Occipital lobe (tissue), 2 donors: ENCODE measurements around the gene NR1D2. TPM values are rescaled to one million over a fixed set of nuclear protein-coding genes. Genes with fewer than 3 reads are reported as not detected.
"Not testable (repeated sequence)": the region's sequence is repeated elsewhere in the genome, so short reads cannot be mapped to it uniquely, and the experiment has no call there.

ENCODE experiments used
- DNase-seq: peaks from one replicate; lab custom pipeline; 2025; lab: John Stamatoyannopoulos, UW
- total RNA-seq: library from RNA; depleted of rRNA; stranded (reverse); fragments of >200 nt; gene quantifications from one replicate; pipeline ENCODE4 v1.2.3, GENCODE V29; 2014

NR1D2 gene
- total RNA-seq, 1 donor from 2014 or later = 41.5 TPM

DNA sequence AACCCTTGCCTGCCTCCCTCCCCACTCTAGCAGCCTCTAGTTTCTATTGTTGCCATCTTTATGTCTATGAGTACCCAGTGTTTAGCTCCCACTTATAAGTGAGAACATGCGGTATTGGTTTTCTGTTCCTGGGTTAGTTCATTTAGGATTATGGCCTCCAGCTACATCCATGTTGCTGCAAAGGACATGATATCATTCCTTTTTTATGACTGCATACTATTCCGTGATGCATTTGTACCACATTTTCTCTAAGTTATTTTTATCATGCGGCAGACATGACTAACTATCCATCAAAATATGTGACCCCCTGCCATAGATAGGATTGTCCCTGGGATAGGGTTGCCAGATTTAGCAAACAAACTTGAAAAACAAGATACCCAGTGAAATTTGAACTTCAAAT, 58.4 kb downstream of the NR1D2 start:
- no peak for DNase-seq

DNA sequence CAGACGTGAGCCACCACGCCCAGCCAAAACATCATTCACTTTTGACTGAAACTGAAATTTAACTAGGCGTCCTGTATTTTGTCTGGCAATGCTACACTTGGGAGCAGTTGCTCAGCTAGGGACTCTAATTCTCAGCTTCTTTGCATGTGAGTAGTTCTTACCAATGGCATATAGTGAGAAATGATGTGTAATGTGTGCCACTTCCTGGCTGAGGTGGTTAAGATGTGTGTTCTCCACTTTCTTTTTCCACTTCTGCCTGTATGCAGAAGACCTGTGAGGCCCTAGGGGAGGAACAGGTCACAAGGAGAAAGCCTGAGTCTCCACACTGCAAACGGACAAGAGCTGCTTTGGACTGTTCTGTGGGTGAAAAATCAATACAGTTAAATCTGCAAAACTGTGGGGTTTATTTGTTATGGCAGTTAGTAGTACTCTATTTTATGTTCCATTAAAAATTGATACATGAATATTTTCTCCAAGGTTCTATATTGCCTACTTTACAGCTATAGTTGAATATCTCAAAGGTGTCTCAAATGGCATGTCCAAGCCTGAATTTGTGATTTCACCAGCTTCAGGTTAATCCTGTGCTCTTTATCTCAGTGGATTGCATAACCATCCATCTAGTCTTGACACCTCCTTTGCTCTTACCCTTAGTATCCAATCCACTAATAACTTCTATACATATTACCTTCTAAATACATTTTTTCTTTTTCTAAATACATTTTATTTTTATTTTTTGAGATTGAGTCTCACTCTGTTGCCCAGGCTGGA, 59.3 kb downstream of the NR1D2 start:
- no peak for DNase-seq

DNA sequence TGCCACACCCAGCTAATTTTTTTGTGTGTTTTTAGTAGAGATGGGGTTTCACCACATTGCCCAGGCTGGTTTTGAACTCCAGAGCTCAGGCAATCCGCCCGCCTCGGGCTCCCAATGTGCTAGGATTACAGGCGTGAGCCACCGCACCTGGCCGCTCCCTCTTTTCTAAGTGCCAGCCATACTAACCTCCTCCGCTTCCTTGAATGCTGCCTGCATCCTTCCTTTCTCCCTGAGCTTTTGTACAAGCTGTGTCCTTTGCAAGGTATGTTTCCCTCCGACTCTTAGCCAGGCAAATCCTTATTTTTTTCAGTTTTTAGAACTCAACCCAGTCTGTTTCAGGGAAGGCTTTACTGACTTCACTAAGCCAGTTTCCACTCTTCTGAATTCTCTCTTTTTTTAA, 60.6 kb downstream of the NR1D2 start:
- DNase-seq = no peak

DNA sequence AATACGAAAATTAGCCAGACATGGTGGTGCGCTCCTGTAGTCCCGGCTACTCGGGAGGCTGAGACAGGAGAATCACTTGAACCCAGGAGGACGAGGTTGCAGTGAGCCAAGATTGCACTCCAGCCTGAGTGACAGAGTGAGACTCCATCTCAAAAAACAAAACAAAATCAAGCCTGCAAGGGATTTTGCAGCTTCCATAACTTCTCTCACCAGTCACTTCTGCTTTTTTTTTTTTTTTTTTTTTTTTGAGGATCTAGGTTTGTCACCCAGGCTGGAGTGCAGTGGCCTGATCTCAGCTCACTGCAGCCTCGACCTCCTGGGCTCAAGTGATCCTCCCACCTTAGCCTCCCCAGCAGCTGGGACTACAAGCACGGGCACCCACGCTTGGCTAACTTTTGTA, 65.7 kb downstream of the NR1D2 start:
- not testable (repeated sequence) for DNase-seq

DNA sequence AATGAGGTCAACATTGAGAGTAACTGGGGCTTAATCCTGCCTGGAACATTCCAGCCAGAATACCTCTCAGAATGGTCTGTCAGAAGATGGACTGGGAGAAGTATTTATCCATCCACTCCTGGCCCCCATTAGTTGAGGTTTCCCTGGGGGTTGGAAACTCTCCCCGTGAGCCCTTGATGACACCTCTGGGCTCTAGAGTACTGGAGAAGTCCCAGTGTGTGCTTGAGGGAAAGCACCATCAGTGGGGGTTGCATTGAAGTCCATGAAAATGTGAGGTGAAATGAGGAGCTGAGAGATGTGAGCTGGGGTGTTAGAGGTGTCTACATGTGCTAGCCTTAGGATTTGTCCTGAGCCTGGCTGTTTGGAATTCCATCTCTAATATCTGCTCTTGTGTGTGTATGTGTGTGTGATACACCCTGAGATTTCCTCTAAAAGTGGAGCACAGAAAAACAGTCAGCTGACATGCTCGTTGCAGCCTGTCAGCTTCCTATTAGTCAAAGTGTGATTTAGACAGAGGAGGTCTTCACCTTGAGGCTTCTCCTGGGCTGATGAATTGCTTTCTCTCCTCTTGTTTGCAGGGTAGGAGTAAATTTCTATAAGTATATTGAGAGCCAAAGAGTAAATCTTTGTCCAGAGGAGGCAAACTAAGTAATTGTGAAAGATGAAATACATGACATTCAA, 67.6 kb downstream of the NR1D2 start:
- no peak for DNase-seq

DNA sequence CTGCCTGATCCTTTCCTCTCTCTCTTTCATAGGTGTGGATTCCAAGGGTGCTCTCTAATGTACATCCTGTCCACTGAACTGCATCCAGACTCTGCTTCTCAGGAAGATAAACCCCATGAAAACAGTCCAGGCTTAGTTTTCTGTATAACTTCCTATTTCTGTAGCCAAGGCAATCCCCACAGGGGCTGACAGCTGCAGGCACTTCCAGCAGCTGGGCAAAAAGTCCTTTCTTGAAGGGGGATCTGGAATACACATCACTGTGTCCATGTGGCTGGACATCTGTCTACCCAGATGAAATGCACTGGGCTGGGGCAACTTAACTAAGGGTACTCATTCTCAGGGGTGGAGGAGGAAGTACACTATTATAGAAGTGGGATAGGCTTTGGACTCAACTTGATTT, 72.2 kb downstream of the NR1D2 start:
- DNase-seq = no peak

DNA sequence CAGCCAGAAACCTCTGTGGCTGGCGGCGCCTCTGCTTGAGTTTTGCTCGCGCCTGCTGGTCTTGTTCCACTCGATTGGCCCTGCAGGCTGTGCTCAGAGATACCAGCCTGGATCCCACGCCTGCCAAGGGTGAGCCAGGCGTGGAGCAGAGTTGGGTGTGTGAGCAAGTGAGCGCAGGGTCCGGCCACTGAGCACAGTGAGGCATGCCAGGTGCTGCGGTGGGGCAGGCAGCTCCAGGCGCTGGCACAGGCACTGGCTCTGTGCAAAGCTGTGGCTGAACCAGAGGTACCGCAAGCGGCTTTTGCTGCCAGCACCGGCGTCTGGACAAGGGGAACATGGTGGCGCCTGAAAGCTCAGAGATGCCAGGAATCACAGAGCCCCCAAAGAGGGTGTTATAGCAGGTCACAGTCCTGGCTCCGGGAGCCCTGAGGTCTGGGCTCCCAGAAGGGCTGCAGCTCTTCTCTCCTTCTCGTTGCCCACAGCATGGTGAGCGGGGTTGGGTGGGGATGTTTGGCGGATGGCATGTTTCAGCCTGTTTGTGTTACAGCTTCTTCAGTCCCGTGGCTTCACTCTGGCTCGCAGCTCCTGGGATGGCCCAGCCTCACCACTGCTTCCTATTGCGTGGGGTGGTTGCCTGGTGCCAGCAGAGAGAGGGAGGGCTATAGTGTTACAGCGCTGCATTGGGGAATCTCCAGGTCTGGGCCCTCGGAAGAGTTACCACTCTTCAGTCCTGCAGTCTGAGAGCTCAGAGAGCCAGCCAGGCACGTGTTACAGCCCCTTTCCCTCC, 73.9 kb downstream of the NR1D2 start:
- no peak for DNase-seq

DNA sequence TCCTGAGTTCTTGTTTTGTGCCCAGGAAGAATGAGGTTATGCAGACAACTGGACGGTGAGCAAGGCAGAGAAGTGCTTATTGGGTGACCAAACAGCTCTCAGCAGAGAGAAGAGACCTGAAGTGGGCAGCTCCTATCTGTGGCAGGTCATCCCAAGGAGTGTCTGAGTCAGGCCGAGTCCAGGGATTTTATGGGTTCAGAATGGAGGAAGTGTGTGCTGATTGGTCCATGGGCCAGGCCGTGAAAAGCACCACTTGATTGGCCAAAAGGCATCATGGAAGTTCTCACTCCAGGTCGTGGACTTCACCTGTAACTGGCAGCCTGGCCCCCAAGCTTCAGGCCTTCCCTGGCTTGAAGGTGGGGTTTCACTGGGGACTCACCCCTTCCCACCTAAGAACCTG, 74.5 kb downstream of the NR1D2 start:
- no peak for DNase-seq

DNA sequence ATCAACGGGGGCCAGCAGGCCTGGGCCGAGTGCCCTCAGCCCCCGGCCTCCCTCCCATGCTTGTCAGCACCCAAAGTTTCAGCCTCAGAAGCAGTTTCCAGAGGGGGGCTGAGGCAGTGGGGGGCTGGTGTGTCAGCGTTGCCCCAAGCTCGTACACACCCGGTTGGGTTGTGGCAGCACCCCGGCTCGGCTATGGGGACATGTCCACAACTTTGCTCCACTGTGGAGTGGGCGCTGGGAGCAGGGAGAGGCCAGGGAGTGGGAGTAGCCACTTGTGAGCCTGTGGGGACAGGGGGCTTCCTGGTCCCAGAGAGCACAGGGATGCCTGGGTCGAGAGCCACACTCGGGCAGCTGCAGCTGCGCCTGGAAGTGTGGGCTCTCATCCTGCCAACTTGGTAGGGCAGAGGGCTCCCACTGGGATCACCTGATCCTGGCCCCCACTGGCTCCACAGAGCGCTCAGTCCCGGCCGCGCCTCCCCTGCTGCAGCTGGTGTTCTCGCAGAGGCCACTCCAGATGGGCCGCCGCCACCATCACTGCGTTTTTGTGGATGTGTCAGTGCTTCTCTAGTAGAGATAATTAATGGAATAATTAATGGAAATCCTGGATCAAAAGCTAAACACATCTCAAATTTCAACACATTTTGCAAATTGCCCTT, 75.1 kb downstream of the NR1D2 start:
- no peak for DNase-seq

DNA sequence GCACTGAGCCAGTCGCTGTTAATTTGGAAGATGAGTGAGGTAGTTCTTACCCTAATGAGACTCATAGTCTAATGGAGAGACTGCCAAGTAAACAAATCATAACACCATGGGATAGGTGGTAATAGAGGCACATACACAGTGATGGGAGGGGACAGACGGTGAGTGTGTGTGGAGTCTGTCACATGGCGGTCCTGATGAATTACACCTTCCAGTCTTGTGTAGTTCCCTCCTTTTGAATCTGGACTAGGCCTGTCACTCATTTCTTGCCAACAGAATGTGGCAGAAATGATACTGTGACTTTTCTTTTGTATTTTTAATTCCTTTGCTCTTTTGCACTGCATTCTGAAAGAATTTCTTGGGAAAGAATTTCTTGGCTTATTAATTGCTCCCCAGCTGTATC, 78.1 kb downstream of the NR1D2 start:
- no peak for DNase-seq

DNA sequence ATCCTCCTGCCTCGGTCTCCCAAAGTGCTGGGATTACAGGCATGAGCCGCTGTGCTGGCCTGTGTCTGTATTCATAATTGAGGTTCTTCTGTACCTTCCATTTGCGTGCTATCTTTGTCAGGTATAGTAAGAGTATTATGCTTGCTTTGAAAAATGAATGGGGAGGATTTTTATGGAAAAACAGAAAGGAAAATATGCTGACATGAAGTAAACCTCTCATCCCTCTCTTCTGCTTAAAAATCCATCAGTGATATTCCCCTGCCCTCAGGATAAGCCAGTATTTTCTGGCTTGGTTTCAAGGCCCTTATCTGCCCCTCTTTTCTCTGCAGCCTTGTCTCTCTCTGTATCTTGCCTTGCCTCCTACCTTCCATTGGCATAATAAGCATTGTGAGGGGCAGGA, 80.7 kb downstream of the NR1D2 start:
- DNase-seq = no peak

DNA sequence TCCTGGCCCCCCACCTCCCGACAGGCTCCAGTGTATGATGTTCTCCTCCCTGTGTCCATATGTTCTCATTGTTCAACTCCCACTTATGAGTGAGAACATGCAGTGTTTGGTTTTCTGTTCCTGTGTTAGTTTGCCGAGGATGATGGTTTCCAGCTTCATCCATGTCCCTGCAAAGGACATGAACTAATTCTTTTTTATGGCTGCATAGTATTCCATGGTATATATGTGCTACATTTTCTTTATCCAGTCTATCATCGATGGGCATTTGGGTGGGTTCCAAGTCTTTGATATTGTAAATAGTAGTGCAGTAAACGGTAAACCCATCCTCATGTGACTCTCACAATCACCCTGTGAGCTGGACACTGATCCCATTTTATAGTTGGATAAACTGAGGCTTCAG, 81.6 kb downstream of the NR1D2 start:
- DNase-seq = not testable (repeated sequence)

DNA sequence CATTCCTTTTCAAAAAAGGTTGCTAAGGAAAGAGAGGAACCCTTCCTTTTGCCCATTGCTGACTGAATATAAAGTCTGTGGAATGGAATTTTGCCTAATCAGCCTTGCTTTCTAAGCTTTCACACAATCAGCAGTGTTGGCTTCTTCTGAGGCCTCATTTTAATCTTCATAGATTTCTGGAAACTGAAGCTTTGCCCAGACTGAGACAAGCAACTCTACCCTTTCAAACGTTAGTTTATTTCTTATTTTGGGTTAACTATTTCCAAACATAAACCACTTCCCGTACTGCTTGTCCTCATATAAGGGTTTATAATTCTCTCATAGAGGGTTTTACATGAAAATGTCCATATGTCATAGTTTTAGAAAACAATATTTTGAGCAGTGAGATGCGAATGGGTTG, 82.9 kb downstream of the NR1D2 start:
- no peak for DNase-seq

Other genes with a start within 250 kb of the NR1D2 start
- 107 TPM for gene UBE2E1, start 139.3 kb upstream of the NR1D2 start, total RNA-seq
- 36.5 TPM for gene NKIRAS1, start 28.3 kb upstream of the NR1D2 start, total RNA-seq
- gene RPL15, start 28.2 kb upstream of the NR1D2 start, total RNA-seq = 2,822 TPM